GM19397 (cell line): ENCODE results near the gene NGFR.
"Not testable (repeated sequence)": the region's sequence is repeated elsewhere in the genome, so short reads cannot be mapped to it uniquely, and the experiment has no call there.

Experiments
- ATAC-seq: cut with Tn5 transposase; IDR thresholded peaks from one replicate; pipeline ENCODE4 v1.9.1; 2021; ENCODE audit warnings: mild to moderate bottlenecking, moderate library complexity; ENCODE audit not compliant: unreplicated experiment

NGFR gene

GRCh38 chr17:49545007-49545660 is 50.0 kb downstream of the NGFR start:
- no peak for ATAC-seq

- no peak for ATAC-seq
Measured at GRCh38 chr17:49545806-49546545, 50.9 kb downstream of the NGFR start.

- ATAC-seq, result no peak
Measured at GRCh38 chr17:49546546-49547535, 51.7 kb downstream of the NGFR start.

- ATAC-seq, result no peak
Measured at GRCh38 chr17:49547566-49547965, 52.5 kb downstream of the NGFR start.

GRCh38 chr17:49548051-49548505 is 53.0 kb downstream of the NGFR start:
- no peak for ATAC-seq

GRCh38 chr17:49548506-49549310 is 53.6 kb downstream of the NGFR start:
- no peak for ATAC-seq

GRCh38 chr17:49549311-49549605 is 54.2 kb downstream of the NGFR start:
- no peak for ATAC-seq

- ATAC-seq, result no peak
Measured at GRCh38 chr17:49549691-49550678, 54.9 kb downstream of the NGFR start.

GRCh38 chr17:49550764-49551163 is 55.7 kb downstream of the NGFR start:
- ATAC-seq, result not testable (repeated sequence)

- no peak for ATAC-seq
Measured at GRCh38 chr17:49551221-49552069, 56.4 kb downstream of the NGFR start.

- ATAC-seq, result no peak
Measured at GRCh38 chr17:49552070-49552751, 57.1 kb downstream of the NGFR start.

GRCh38 chr17:49553676-49554335 is 58.7 kb downstream of the NGFR start:
- no peak for ATAC-seq

- ATAC-seq, result no peak
Measured at GRCh38 chr17:49554694-49555494, 59.8 kb downstream of the NGFR start.

- no peak for ATAC-seq
Measured at GRCh38 chr17:49555495-49556222, 60.6 kb downstream of the NGFR start.

GRCh38 chr17:49556223-49556943 is 61.3 kb downstream of the NGFR start:
- ATAC-seq, result no peak
